ENCODE measurements around the gene DHX40. TPM values are rescaled to one million over a fixed set of nuclear protein-coding genes. Genes with fewer than 3 reads are reported as not detected.

DHX40 gene
- total and polyA plus RNA-seq, 2 of the 13 experiments (the other 11 are each of a cell fraction or from before 2014, with no cell fraction given) = 22.2 to 37.0 TPM

DNA sequence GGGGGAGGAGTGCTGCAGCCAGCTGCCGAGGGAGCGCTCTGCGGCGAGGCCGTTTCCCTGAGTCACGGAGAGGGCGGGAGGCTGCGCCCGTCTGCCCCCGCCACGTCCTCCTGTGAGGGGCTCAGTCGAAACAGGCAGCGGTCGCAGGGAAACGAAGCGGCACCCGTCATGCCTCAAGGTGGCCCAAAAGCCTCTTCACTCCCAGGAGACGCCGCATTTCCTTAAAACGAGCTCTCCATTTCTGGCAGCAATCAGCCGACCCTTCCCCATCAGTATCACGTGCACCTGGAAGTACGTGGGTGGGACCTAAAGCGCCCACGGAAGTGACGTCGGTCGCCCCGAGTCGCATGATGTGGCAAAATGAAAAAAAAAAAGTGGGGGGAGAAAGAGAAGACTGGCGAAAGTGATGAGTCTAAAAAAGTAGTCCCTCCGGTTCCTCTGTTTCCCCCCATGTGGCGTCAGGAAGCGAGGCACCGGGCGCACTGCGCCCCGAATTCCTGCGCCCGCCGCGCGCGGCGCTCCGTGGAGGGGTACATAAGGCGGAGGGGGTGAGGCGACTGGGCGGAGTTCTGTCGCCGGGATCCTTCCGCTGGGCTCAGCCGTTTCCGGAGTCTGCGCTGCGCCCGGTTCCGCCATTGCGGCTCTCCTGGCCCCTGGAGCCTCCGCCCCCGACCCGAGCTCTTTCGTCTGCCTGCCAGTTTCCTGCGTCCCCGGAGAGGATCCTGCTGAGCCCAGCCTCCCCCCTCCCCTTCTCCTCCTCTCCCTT, 54.1 kb downstream of the DHX40 start, which contains the start of gene CLTC (continued):
- TF ChIP-seq, protein P1, sequence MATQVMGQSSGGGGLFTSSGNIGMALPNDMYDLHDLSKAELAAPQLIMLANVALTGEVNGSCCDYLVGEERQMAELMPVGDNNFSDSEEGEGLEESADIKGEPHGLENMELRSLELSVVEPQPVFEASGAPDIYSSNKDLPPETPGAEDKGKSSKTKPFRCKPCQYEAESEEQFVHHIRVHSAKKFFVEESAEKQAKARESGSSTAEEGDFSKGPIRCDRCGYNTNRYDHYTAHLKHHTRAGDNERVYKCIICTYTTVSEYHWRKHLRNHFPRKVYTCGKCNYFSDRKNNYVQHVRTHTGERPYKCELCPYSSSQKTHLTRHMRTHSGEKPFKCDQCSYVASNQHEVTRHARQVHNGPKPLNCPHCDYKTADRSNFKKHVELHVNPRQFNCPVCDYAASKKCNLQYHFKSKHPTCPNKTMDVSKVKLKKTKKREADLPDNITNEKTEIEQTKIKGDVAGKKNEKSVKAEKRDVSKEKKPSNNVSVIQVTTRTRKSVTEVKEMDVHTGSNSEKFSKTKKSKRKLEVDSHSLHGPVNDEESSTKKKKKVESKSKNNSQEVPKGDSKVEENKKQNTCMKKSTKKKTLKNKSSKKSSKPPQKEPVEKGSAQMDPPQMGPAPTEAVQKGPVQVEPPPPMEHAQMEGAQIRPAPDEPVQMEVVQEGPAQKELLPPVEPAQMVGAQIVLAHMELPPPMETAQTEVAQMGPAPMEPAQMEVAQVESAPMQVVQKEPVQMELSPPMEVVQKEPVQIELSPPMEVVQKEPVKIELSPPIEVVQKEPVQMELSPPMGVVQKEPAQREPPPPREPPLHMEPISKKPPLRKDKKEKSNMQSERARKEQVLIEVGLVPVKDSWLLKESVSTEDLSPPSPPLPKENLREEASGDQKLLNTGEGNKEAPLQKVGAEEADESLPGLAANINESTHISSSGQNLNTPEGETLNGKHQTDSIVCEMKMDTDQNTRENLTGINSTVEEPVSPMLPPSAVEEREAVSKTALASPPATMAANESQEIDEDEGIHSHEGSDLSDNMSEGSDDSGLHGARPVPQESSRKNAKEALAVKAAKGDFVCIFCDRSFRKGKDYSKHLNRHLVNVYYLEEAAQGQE (IDR thresholded peaks at IDR 0.05; ENCODE audit: borderline replicate concordance in 1 of 2, low read depth in 1 of 2, low read length in 2 of 2) = peak in 1 of 2 experiments; percentile 80; a peak in 3 of 4 replicates
- TF ChIP-seq ZNF607 (CRISPR knock-in tag; IDR thresholded peaks at IDR 0.05; ENCODE audit: borderline replicate concordance) (peak; percentile 67), WIZ (CRISPR knock-in tag; IDR thresholded peaks at IDR 0.05) (no peak; the same call in 1 of the 2 replicates), ZNF790 (CRISPR knock-in tag; IDR thresholded peaks at IDR 0.05; ENCODE audit: borderline replicate concordance) (no peak; the same call in 1 of the 2 replicates), ATM (IDR thresholded peaks at IDR 0.05; ENCODE audit: borderline replicate concordance) (no peak), ZNF558 (CRISPR knock-in tag; IDR thresholded peaks at IDR 0.05; ENCODE audit: borderline replicate concordance) (peak; percentile 53; the same call in 1 of the 2 replicates)
- TF ChIP-seq, protein P2, sequence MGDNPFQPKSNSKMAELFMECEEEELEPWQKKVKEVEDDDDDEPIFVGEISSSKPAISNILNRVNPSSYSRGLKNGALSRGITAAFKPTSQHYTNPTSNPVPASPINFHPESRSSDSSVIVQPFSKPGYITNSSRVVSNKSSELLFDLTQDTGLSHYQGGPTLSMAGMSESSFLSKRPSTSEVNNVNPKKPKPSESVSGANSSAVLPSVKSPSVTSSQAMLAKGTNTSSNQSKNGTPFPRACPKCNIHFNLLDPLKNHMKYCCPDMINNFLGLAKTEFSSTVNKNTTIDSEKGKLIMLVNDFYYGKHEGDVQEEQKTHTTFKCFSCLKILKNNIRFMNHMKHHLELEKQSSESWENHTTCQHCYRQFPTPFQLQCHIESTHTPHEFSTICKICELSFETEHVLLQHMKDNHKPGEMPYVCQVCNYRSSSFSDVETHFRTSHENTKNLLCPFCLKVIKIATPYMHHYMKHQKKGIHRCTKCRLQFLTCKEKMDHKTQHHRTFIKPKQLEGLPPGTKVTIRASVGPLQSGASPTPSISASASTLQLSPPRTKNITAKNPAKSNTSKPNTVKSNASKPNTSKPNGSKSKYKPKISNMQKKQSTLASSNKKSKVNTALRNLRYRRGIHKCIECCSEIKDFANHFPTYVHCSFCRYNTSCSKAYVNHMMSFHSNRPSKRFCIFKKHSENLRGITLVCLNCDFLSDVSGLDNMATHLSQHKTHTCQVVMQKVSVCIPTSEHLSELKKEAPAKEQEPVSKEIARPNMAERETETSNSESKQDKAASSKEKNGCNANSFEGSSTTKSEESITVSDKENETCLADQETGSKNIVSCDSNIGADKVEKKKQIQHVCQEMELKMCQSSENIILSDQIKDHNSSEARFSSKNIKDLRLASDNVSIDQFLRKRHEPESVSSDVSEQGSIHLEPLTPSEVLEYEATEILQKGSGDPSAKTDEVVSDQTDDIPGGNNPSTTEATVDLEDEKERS (CRISPR knock-in tag; IDR thresholded peaks at IDR 0.05) = peak; percentile 78
- TF ChIP-seq, protein P3, sequence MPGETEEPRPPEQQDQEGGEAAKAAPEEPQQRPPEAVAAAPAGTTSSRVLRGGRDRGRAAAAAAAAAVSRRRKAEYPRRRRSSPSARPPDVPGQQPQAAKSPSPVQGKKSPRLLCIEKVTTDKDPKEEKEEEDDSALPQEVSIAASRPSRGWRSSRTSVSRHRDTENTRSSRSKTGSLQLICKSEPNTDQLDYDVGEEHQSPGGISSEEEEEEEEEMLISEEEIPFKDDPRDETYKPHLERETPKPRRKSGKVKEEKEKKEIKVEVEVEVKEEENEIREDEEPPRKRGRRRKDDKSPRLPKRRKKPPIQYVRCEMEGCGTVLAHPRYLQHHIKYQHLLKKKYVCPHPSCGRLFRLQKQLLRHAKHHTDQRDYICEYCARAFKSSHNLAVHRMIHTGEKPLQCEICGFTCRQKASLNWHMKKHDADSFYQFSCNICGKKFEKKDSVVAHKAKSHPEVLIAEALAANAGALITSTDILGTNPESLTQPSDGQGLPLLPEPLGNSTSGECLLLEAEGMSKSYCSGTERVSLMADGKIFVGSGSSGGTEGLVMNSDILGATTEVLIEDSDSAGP (CRISPR knock-in tag; IDR thresholded peaks at IDR 0.05; ENCODE audit: borderline replicate concordance) = peak; percentile 97; the same call in 1 of the 2 replicates
- TF ChIP-seq, protein P4, sequence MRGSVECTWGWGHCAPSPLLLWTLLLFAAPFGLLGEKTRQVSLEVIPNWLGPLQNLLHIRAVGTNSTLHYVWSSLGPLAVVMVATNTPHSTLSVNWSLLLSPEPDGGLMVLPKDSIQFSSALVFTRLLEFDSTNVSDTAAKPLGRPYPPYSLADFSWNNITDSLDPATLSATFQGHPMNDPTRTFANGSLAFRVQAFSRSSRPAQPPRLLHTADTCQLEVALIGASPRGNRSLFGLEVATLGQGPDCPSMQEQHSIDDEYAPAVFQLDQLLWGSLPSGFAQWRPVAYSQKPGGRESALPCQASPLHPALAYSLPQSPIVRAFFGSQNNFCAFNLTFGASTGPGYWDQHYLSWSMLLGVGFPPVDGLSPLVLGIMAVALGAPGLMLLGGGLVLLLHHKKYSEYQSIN (CRISPR knock-in tag; IDR thresholded peaks at IDR 0.05; ENCODE audit: borderline replicate concordance) = no peak
- TF ChIP-seq, protein P5, sequence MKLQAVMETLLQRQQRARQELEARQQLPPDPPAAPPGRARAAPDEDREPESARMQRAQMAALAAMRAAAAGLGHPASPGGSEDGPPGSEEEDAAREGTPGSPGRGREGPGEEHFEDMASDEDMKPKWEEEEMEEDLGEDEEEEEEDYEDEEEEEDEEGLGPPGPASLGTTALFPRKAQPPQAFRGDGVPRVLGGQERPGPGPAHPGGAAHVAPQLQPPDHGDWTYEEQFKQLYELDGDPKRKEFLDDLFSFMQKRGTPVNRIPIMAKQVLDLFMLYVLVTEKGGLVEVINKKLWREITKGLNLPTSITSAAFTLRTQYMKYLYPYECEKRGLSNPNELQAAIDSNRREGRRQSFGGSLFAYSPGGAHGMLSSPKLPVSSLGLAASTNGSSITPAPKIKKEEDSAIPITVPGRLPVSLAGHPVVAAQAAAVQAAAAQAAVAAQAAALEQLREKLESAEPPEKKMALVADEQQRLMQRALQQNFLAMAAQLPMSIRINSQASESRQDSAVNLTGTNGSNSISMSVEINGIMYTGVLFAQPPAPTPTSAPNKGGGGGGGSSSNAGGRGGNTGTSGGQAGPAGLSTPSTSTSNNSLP (IDR thresholded peaks at IDR 0.05; ENCODE audit: low read depth, low read length) = peak; percentile 74; the same call in 1 of the 2 replicates
- TF ChIP-seq, protein P6, sequence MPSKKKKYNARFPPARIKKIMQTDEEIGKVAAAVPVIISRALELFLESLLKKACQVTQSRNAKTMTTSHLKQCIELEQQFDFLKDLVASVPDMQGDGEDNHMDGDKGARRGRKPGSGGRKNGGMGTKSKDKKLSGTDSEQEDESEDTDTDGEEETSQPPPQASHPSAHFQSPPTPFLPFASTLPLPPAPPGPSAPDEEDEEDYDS (CRISPR knock-in tag; IDR thresholded peaks at IDR 0.05) = peak; percentile 91
- TF ChIP-seq, protein P7, sequence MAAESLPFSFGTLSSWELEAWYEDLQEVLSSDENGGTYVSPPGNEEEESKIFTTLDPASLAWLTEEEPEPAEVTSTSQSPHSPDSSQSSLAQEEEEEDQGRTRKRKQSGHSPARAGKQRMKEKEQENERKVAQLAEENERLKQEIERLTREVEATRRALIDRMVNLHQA (CRISPR knock-in tag; IDR thresholded peaks at IDR 0.05) = no peak
- TF ChIP-seq, protein P8, sequence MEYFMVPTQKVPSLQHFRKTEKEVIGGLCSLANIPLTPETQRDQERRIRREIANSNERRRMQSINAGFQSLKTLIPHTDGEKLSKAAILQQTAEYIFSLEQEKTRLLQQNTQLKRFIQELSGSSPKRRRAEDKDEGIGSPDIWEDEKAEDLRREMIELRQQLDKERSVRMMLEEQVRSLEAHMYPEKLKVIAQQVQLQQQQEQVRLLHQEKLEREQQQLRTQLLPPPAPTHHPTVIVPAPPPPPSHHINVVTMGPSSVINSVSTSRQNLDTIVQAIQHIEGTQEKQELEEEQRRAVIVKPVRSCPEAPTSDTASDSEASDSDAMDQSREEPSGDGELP (IDR thresholded peaks at IDR 0.05; ENCODE audit: borderline replicate concordance, low read depth) = peak; percentile 90

Measured in HepG2 (cell line).